ENCODE results near the gene NFATC2. TPM values are rescaled to one million over a fixed set of nuclear protein-coding genes. Genes with fewer than 3 reads are reported as not detected.

The NFATC2 gene
- total RNA-seq, 1 donor from 2014 or later, result 46.0 TPM

DNA sequence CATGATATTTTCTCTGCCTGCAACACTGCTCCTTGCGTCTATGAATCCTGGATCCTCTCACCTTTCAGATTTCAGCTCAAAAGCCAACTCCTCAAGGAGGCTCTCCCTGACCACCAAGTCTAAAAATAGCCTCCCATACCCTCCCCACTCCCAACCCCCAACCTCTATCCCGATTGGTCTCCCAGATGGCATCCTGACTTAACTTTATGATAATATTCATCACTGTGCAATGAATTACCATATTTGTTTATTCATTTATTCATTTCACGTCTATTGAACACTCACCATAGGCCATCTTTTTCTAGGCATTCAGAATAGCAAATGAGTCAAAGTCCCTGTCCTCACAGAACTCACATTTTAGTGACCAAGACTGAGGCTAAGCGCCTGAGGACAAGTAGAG, 42.6 kb upstream of the NFATC2 start:
- peaks cover 18% of the 10 kb centered on the region for H3K27me3 Mint-ChIP-seq
- ChIA-PET POLR2A (no interaction called here), CTCF (no interaction called here)
- no peak for TF ChIP-seq CTCF (IDR thresholded peaks at IDR 0.05)
- intact Hi-C loops (cut with micrococcal nuclease), result no loop called here
- H3K36me3 Mint-ChIP-seq (ENCODE audit: low read depth), result no peaks in the 10 kb centered on the region
- H3K4me1 Mint-ChIP-seq, result peaks cover 5% of the 10 kb centered on the region
- H3K27ac Mint-ChIP-seq, result no peak overlapping the region
- ATAC-seq (ENCODE audit: low read depth) (no peak), DNase-seq (no peak)
- H3K9me3 Mint-ChIP-seq, result no peaks in the 10 kb centered on the region
- H3K4me3 Mint-ChIP-seq, result no peak overlapping the region

DNA sequence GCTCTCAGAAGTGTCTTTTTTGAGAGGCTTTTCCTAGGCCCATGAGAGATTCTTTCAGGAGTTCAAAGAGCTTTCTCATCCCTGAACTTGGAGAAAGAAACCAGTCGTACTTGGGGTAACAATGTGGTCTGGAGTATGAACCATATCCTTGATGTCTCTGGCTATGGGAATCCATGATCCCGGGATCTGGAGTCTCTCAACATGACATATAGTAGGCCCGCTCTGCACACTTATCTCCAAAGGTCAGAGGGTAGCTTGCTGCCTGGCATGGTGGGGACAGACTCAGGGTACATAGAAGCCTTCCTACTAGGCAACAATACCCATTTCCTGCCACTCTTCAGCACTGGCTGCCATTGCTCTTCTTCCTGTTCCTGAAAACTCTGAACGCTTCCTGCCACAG, 42.2 kb upstream of the NFATC2 start:
- POLR2A ChIA-PET, result no interaction called here
- no peak for DNase-seq

DNA sequence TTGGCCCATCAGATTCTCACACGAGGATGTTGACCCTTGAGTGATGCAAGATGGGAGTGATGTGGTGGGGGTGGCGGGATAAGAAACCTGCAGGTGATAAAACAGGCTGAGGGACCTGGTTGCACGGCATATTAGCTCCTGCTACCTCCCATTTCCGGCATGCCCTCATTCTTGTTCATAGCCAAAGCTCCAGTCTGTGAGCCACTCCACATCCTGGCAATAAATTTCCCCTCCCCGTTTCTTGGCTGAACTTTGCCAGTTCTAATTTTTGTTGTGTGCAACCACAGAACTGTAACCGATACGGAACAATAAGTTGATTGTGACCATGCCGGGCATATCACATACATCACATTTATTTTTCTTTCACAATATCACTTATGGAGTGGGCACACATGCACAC, 41.6 kb upstream of the NFATC2 start:
- peaks cover 5% of the 10 kb centered on the region for H3K4me1 Mint-ChIP-seq
- no peaks in the 10 kb centered on the region for H3K9me3 Mint-ChIP-seq
- H3K36me3 Mint-ChIP-seq (ENCODE audit: low read depth), result no peaks in the 10 kb centered on the region
- peaks cover 22% of the 10 kb centered on the region for H3K27me3 Mint-ChIP-seq
- ATAC-seq (ENCODE audit: low read depth), result no peak
- H3K4me3 Mint-ChIP-seq, result no peak overlapping the region
- no peak overlapping the region for H3K27ac Mint-ChIP-seq
- CTCF ChIA-PET, result no interaction called here
- intact Hi-C loops (cut with micrococcal nuclease), result no loop called here
- TF ChIP-seq CTCF (IDR thresholded peaks at IDR 0.05), result no peak
- no peak for DNase-seq
- POLR2A ChIA-PET, result no interaction called here

More for the DNA sequence above, 42.2 kb upstream of the NFATC2 start:
- peaks cover 5% of the 10 kb centered on the region for H3K4me1 Mint-ChIP-seq
- intact Hi-C loops (cut with micrococcal nuclease), result no loop called here
- no peaks in the 10 kb centered on the region for H3K36me3 Mint-ChIP-seq (ENCODE audit: low read depth)
- no peaks in the 10 kb centered on the region for H3K9me3 Mint-ChIP-seq
- H3K4me3 Mint-ChIP-seq, result no peak overlapping the region
- peaks cover 20% of the 10 kb centered on the region for H3K27me3 Mint-ChIP-seq
- no peak for TF ChIP-seq CTCF (IDR thresholded peaks at IDR 0.05)
- H3K27ac Mint-ChIP-seq, result no peak overlapping the region
- CTCF ChIA-PET, result no interaction called here
- no peak for ATAC-seq (ENCODE audit: low read depth)

DNA sequence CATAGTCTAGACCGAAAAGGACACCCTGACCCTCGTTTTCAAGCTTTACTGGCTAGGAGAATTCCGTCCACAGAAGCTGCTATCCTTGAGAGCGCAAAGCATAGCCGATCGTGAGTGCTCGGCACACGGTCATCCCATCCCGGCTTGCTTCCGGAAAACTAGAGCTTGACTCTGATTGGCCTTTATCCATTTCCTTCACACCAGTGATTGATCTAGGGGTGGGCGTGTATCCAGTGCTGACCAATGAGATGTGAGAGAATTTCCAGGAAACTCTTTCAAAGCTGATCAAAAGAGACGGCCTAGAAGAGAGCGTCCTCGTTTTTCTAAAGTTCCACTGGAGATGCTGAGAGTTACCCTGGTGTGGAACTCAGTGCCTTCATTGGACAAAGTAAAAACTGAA, 41.0 kb upstream of the NFATC2 start:
- Mint-ChIP-seq H3K9me3 (no peaks in the 10 kb centered on the region), H3K27ac (no peak overlapping the region), H3K4me1 (peaks cover 5% of the 10 kb centered on the region), H3K36me3 (ENCODE audit: low read depth) (no peaks in the 10 kb centered on the region), H3K27me3 (peaks cover 22% of the 10 kb centered on the region), H3K4me3 (no peak overlapping the region)
- DNase-seq (no peak), ATAC-seq (ENCODE audit: low read depth) (no peak)
- ChIA-PET POLR2A (no interaction called here), CTCF (no interaction called here)
- TF ChIP-seq CTCF (IDR thresholded peaks at IDR 0.05), result no peak
- intact Hi-C loops (cut with micrococcal nuclease), result no loop called here

- ATAC-seq (ENCODE audit: low read depth) (no peak), DNase-seq (no peak)
- TF ChIP-seq CTCF (IDR thresholded peaks at IDR 0.05), result no peak
- intact Hi-C loops (cut with micrococcal nuclease), result no loop called here
- CTCF ChIA-PET, result no interaction called here
- Mint-ChIP-seq H3K4me3 (no peak overlapping the region), H3K27me3 (peaks cover 22% of the 10 kb centered on the region), H3K36me3 (ENCODE audit: low read depth) (no peaks in the 10 kb centered on the region), H3K4me1 (peaks cover 5% of the 10 kb centered on the region), H3K27ac (no peak overlapping the region), H3K9me3 (no peaks in the 10 kb centered on the region)
- POLR2A ChIA-PET, result no interaction called here
Measured at GRCh38 chr20:51583073-51583472, 40.6 kb upstream of the NFATC2 start.
